Spinal cord (tissue), 10 donors: ENCODE measurements around the gene KCNK6. TPM values are rescaled to one million over a fixed set of nuclear protein-coding genes. Genes with fewer than 3 reads are reported as not detected.

Experiments used
- DNase-seq, 6 donors: peaks; one replicate each; pipeline versions ENCODE4 v3.0.0 to v3.0.0-alpha.2; 2013 to 2015; ENCODE audit warnings: low spot score in 6 of 6, low read depth in 4 of 6
- H3K27ac ChIP-seq: one replicate; pipeline ENCODE4 v1.5.1; 2013; ENCODE audit warnings: low read depth, low read length, control low read depth
- H3K27me3 ChIP-seq: one replicate; pipeline ENCODE4 v1.6.1; 2013; ENCODE audit warnings: low read length; ENCODE audit not compliant: control insufficient read depth, insufficient read depth
- H3K36me3 ChIP-seq: one replicate; pipeline ENCODE4 v1.6.1; 2013; ENCODE audit warnings: low read length; ENCODE audit not compliant: control insufficient read depth, insufficient read depth
- H3K4me1 ChIP-seq: one replicate; pipeline ENCODE4 v1.6.1; 2013; ENCODE audit warnings: low read length; ENCODE audit not compliant: control insufficient read depth, insufficient read depth
- H3K4me3 ChIP-seq: one replicate; pipeline ENCODE4 v1.5.1; 2013; ENCODE audit warnings: low read depth, low read length, control low read depth
- H3K9me3 ChIP-seq: one replicate; pipeline ENCODE4 v1.6.1; 2013; ENCODE audit warnings: low read length; ENCODE audit not compliant: control insufficient read depth, insufficient read depth
- WGBS: methylation state at CpG from one replicate; pipeline ENCODE4 v1.1.5; 2013; ENCODE audit warnings: missing lambda C conversion rate; ENCODE audit not compliant: insufficient coverage; 5-methylcytosine and 5-hydroxymethylcytosine counted together
- polyA plus RNA-seq, 2 donors: library from polyadenylated mRNA; unstranded; fragments of 120-200 nt; gene quantifications; one replicate each; pipeline ENCODE4 v1.2.1, GENCODE V29; 2013; ENCODE audit not compliant: insufficient read length in 2 of 2
- total RNA-seq, 2 donors: library from RNA; depleted of rRNA in 1 of 2; stranded (reverse); fragments of 120-200 nt in 1 of 2; fragments of >200 nt in 1 of 2; gene quantifications; one replicate each; pipeline versions ENCODE4 v1.2.3 to v1.2.4, GENCODE V29; 2013 to 2014
- donor health status: healthy.

Gene KCNK6
- total and polyA plus RNA-seq, 4 donors = 0.98 to 4.4 (median 2.0) TPM

DNA sequence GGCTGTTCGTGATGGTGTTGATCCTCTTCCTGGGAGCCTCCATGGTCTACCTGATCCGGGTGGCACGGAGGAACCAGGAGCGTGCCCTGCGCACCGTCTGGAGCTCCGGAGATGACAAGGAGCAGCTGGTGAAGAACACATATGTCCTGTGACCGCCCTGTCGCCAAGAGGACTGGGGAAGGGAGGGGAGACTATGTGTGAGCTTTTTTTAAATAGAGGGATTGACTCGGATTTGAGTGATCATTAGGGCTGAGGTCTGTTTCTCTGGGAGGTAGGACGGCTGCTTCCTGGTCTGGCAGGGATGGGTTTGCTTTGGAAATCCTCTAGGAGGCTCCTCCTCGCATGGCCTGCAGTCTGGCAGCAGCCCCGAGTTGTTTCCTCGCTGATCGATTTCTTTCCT is 27.8 kb upstream of the KCNK6 start:
- Histone ChIP-seq H3K4me1 (peaks cover 33% of the 10 kb centered on the region), H3K4me3 (no peak overlapping the region), H3K36me3 (peaks cover 56% of the 10 kb centered on the region), H3K27me3 (no peaks in the 10 kb centered on the region), H3K9me3 (no peaks in the 10 kb centered on the region), H3K27ac (no peak overlapping the region)
- no peak for DNase-seq
- 83% methylated on average over 9 of the region's 15 CpGs for WGBS

GRCh38 chr19:38293281-38293680 is 26.4 kb upstream of the KCNK6 start:
- no peak overlapping the region for H3K4me3 ChIP-seq
- peaks cover 49% of the 10 kb centered on the region for H3K36me3 ChIP-seq
- DNase-seq = no peak
- WGBS = 82% methylated on average over 6 of the region's 9 CpGs
- peaks cover 25% of the 10 kb centered on the region for H3K4me1 ChIP-seq
- H3K27ac ChIP-seq = no peak overlapping the region
- H3K27me3 ChIP-seq = no peaks in the 10 kb centered on the region
- no peaks in the 10 kb centered on the region for H3K9me3 ChIP-seq

- 36% methylated on average over 8 of the region's 8 CpGs for WGBS
These were observed 25.6 kb upstream of the KCNK6 start for GRCh38 chr19:38294090-38294489.

GRCh38 chr19:38298821-38299680 is 20.6 kb upstream of the KCNK6 start:
- Histone ChIP-seq H3K9me3 (no peaks in the 10 kb centered on the region), H3K36me3 (peaks cover 10% of the 10 kb centered on the region), H3K27ac (no peak overlapping the region), H3K4me3 (no peak overlapping the region), H3K4me1 (peaks cover 6% of the 10 kb centered on the region), H3K27me3 (no peaks in the 10 kb centered on the region)
- WGBS = 64% methylated on average over 10 of the region's 11 CpGs
- no peak for DNase-seq

More at GRCh38 chr19:38294090-38294489, 25.6 kb upstream of the KCNK6 start:
- Histone ChIP-seq H3K27ac (no peak overlapping the region), H3K4me3 (no peak overlapping the region), H3K4me1 (peaks cover 17% of the 10 kb centered on the region), H3K9me3 (no peaks in the 10 kb centered on the region), H3K36me3 (peaks cover 41% of the 10 kb centered on the region), H3K27me3 (no peaks in the 10 kb centered on the region)
- no peak for DNase-seq

GRCh38 chr19:38303517-38304351 is 15.9 kb upstream of the KCNK6 start, which contains the start of gene C19orf33:
TSS of gene C19orf33 (plus strand) at chr19:38304251. CDS start at chr19:38304262, 11 bp downstream.
- Histone ChIP-seq H3K4me3 (no peak within 1 kb of the TSS), H3K27ac (no peak within 1 kb of the TSS)

GRCh38 chr19:38304352-38304865 is 15.2 kb upstream of the KCNK6 start:
- Histone ChIP-seq H3K4me3 (no peak overlapping the region), H3K27ac (no peak overlapping the region), H3K4me1 (no peaks in the 10 kb centered on the region), H3K36me3 (peaks cover 59% of the 10 kb centered on the region), H3K9me3 (no peaks in the 10 kb centered on the region), H3K27me3 (no peaks in the 10 kb centered on the region)
- 52% methylated on average over 24 of the region's 27 CpGs for WGBS
- no peak for DNase-seq

More at GRCh38 chr19:38303517-38304351, 15.9 kb upstream of the KCNK6 start, which contains the start of gene C19orf33:
- no peaks in the 10 kb centered on the region for H3K27me3 ChIP-seq
- WGBS = 48% methylated on average over 22 of the region's 28 CpGs
- no peak for DNase-seq
- H3K4me1 ChIP-seq = no peaks in the 10 kb centered on the region
- H3K36me3 ChIP-seq = peaks cover 52% of the 10 kb centered on the region
- H3K9me3 ChIP-seq = no peaks in the 10 kb centered on the region

DNA sequence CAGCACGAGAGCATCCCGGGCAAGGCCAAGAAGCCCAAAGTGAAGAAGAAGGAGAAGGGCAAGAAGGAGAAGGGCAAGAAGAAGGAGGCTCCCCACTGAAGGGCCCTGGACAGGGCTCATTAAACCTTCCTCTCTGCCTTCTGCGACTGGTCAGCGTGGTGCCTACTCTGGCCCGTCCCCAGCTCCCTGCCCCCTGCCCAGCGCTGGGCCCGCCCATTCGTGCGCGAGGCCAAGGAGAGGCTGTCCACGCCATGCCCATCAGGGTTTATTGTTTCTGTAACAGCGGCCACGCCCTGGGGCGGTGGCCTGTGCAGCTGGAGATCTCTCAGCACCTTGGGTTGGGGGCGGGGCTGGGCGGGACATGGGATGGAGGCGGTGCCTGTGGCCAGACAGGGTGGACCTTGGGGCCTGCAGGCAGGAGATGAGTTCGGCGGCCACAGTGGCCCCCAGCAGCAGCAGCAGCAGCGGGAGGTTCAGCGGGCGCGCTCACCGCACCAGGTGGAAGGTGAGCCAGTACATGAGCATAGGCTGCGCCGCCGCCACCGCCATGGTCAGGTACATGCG is 14.7 kb upstream of the KCNK6 start:
- DNase-seq = peak in 1 of 6 donors; percentile 51
- Histone ChIP-seq H3K9me3 (no peaks in the 10 kb centered on the region), H3K4me3 (no peak overlapping the region), H3K36me3 (peaks cover 61% of the 10 kb centered on the region), H3K27me3 (no peaks in the 10 kb centered on the region), H3K4me1 (no peaks in the 10 kb centered on the region), H3K27ac (no peak overlapping the region)
- WGBS = 44% methylated on average over 29 of the region's 29 CpGs

- no peaks in the 10 kb centered on the region for H3K27me3 ChIP-seq
- H3K36me3 ChIP-seq = peaks cover 65% of the 10 kb centered on the region
- H3K9me3 ChIP-seq = no peaks in the 10 kb centered on the region
- 75% methylated on average over 1 of the region's 3 CpGs for WGBS
- H3K4me3 ChIP-seq = no peak overlapping the region
- H3K27ac ChIP-seq = no peak overlapping the region
- no peak for DNase-seq
- no peaks in the 10 kb centered on the region for H3K4me1 ChIP-seq
These were observed 13.4 kb upstream of the KCNK6 start for GRCh38 chr19:38306236-38306635.

DNA sequence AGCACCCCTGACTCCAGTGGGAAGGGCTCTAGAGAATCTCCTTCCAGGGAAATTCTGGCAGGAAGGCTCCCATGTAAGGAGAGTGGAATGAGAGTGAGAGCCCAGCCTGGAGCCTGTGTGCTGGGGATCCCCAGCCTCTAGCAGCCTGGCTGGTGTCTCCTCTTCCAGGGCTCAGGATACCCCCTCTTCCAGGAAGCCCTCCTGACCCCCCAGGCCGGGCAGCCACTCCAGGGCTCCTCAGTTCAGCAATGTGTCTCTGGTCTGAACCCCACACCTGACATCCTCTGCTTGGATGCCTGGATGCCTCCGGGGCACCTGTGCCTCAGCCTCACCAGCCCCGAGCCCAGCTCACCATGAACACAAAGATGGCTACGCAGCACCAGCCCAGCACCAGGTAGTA is 12.6 kb upstream of the KCNK6 start:
- no peak for DNase-seq
- no peak overlapping the region for H3K27ac ChIP-seq
- no peaks in the 10 kb centered on the region for H3K9me3 ChIP-seq
- no peaks in the 10 kb centered on the region for H3K4me1 ChIP-seq
- 100% methylated on average over 4 of the region's 4 CpGs for WGBS
- H3K27me3 ChIP-seq = no peaks in the 10 kb centered on the region
- H3K36me3 ChIP-seq = peaks cover 65% of the 10 kb centered on the region
- no peak overlapping the region for H3K4me3 ChIP-seq
